ENCODE measurements around the gene MRPL37. TPM values are rescaled to one million over a fixed set of nuclear protein-coding genes. Genes with fewer than 3 reads are reported as not detected.

The MRPL37 gene
- total and polyA plus RNA-seq, 2 of the 8 experiments (the other 6 are each of a cell fraction or from before 2014, with no cell fraction given): 45.5 to 126 TPM

- H3K56ac ChIP-seq (replicated peaks; ENCODE audit: insufficient read length, low read depth, low read length): no peak overlapping the region
- no peak overlapping the region for H3K4me2 ChIP-seq (ENCODE audit: insufficient read depth in 1 of 2, low read depth in 2 of 2, low read length in 2 of 2)
- no peak overlapping the region for H3K27ac ChIP-seq (ENCODE audit: low read depth, low read length)
- H2BK5ac ChIP-seq (ENCODE audit: low read depth, low read length): no peak overlapping the region
- H3K79me1 ChIP-seq (ENCODE audit: low read depth, low read length): peaks cover 3% of the 10 kb centered on the region; the same call in 1 of the 2 replicates
- peaks cover 7 to 13% of the 10 kb centered on the region in 2 experiments for H4K20me1 ChIP-seq (replicated peaks in 1 of 2; ENCODE audit: control insufficient read depth in 1 of 2, insufficient read depth in 2 of 2, low read length in 2 of 2)
- H4K91ac ChIP-seq (replicated peaks; ENCODE audit: insufficient read length, low read length): no peak overlapping the region
- no peak overlapping the region for H2BK120ac ChIP-seq (replicated peaks; ENCODE audit: low read depth, low read length)
- H3K36me3 ChIP-seq (ENCODE audit: control insufficient read depth in 2 of 4, insufficient read depth in 4 of 4, low read length in 3 of 4): peaks cover 25 to 50% (median 39%) of the 10 kb centered on the region in 4 experiments
- ChIA-PET POLR2A (ENCODE audit: partially characterized antibody) (interaction anchor here (1.1 to 7.1 kb wide), 3 partner anchors 18 to 328 kb away, joined by 3 to 50 read pairs (median 6); partner anchors contain the start of genes CYB5RL and MRPL37), CTCF (ENCODE audit: partially characterized antibody) (interaction anchor here (0.7 to 3.7 kb wide), 8 partner anchors 10 to 582 kb away, joined by 3 to 19 read pairs (median 5); partner anchors contain the start of gene TTC22)
- no peak overlapping the region for H3K18ac ChIP-seq (ENCODE audit: extremely low read depth, low read length)
- DNase-seq (ENCODE audit: low read depth in 1 of 2, low spot score in 2 of 2) (no peak), FAIRE-seq (no peak)
- H2AK5ac ChIP-seq (ENCODE audit: low read depth, low read length): no peak overlapping the region
- no peak overlapping the region for H4K5ac ChIP-seq (ENCODE audit: insufficient read length, low read depth, low read length)
- no peaks in the 10 kb centered on the region for H3K9me3 ChIP-seq (ENCODE audit: insufficient read depth in 2 of 2, low read depth in 1 of 2, low read length in 1 of 2)
- no peak overlapping the region for H2BK15ac ChIP-seq (ENCODE audit: low read length)
- H3K14ac ChIP-seq (ENCODE audit: insufficient read length): no peak overlapping the region
- no peak overlapping the region for H4K8ac ChIP-seq (ENCODE audit: extremely low read depth, insufficient read depth, low read length)
- H3K9ac ChIP-seq (replicated peaks in 1 of 4; ENCODE audit: extremely low read depth in 1 of 4, low read depth in 3 of 4, low read length in 3 of 4): no peak overlapping the region
- no peak overlapping the region for H3K4me3 ChIP-seq (ENCODE audit: extremely low read depth in 1 of 4, insufficient read depth in 2 of 4, low read depth in 3 of 4, low read length in 4 of 4)
- H2AFZ ChIP-seq (ENCODE audit: low read length): no peak overlapping the region
- TF ChIP-seq RAD21 (IDR thresholded peaks at IDR 0.05 in 1 of 2, conservative IDR thresholded peaks at IDR 0.05 in 1 of 2; ENCODE audit: low read depth in 2 of 2, low read length in 2 of 2) (peak; percentile 8 to 24; a peak in 1 of 4 replicates), CHD2 (IDR thresholded peaks at IDR 0.05; ENCODE audit: low read length) (no peak), GABPA (IDR thresholded peaks at IDR 0.05; ENCODE audit: borderline replicate concordance, insufficient read depth, low read length) (no peak), ASH2L (IDR thresholded peaks at IDR 0.05; ENCODE audit: low read length) (no peak), HDAC2 (IDR thresholded peaks at IDR 0.05; ENCODE audit: borderline replicate concordance in 1 of 2, low read depth in 2 of 2, low read length in 2 of 2) (no peak)
- H2BK20ac ChIP-seq (ENCODE audit: low read length): no peak overlapping the region
- no peak overlapping the region for H2BK12ac ChIP-seq (ENCODE audit: low read depth, low read length)
- no peak overlapping the region for H3K4ac ChIP-seq (replicated peaks; ENCODE audit: insufficient read length, low read depth, low read length)
- H3K4me1 ChIP-seq (replicated peaks in 1 of 4; ENCODE audit: control insufficient read depth in 3 of 4, insufficient read depth in 4 of 4, low read length in 3 of 4): peaks cover 0 to 4% (median 1%) of the 10 kb centered on the region in 4 experiments; a peak in 3 of 7 replicates
- no peak overlapping the region for H3K23ac ChIP-seq (ENCODE audit: insufficient read length)
- WGBS, 2 experiments (ENCODE audit: extremely low coverage in 1 of 2, insufficient coverage in 1 of 2, insufficient read length in 1 of 2, insufficient replicate concordance in 2 of 2, low coverage in 1 of 2, low lambda C conversion rate in 2 of 2, missing lambda C conversion rate in 1 of 2): 81% methylated on average over 11 of the region's 11 CpGs; no CpG with 5 or more reads in 1 of the 2 experiments
- H3K79me2 ChIP-seq (ENCODE audit: control insufficient read depth in 1 of 2, insufficient read depth in 2 of 2, low read length in 2 of 2): no peaks in the 10 kb centered on the region
- no peaks in the 10 kb centered on the region for H3K27me3 ChIP-seq (replicated peaks in 1 of 4; ENCODE audit: control insufficient read depth in 3 of 4, extremely low read depth in 1 of 4, insufficient read depth in 3 of 4, low read length in 3 of 4)
- H3K23me2 ChIP-seq (ENCODE audit: low read depth, low read length): no peaks in the 10 kb centered on the region
Observed at GRCh38 chr1:54218883-54219687, 19.1 kb downstream of the MRPL37 start.

Data from H1 (cell line).